HG02884 (cell line): ENCODE data around the gene TOMM6.
"Not testable (repeated sequence)": the region's sequence is repeated elsewhere in the genome, so short reads cannot be mapped to it uniquely, and the experiment has no call there.

Experiments used
- ATAC-seq: cut with Tn5 transposase; IDR thresholded peaks from one replicate; pipeline ENCODE4 v1.9.1; 2021; ENCODE audit warnings: mild to moderate bottlenecking, moderate library complexity; ENCODE audit not compliant: unreplicated experiment

TOMM6 gene

DNA sequence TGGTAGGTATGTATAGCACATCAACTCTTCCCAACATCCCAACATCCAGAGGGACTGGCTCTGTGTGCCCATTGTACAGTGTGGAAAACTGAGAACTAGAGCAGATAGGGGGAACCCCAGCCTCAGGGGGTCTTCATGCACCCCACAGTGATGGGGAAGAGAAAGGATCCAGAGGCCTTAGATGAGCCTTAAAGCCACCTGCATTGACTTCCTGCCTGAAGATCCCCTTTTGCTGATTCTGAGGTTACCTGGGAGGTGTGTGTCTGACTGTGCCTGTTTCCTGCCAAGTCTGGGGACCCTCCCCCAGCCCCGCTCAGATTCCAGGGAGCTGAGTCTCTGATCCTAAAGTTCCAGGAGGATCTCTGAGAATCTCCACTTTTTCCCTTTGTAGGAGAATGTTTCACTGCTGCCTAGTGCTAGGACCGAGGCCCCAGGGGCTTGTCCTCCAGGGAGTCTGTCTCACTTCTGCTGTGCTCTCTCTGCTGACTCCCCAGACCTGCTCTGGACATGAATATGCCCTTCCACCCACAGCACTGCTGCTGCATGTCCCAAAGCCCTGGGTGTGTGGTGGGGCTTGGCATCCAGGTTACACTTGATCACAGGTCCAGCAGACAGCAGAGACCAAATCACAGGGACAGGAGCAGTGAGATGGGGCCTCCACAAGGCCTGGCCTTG is 27.5 kb upstream of the TOMM6 start:
- ATAC-seq = no peak

DNA sequence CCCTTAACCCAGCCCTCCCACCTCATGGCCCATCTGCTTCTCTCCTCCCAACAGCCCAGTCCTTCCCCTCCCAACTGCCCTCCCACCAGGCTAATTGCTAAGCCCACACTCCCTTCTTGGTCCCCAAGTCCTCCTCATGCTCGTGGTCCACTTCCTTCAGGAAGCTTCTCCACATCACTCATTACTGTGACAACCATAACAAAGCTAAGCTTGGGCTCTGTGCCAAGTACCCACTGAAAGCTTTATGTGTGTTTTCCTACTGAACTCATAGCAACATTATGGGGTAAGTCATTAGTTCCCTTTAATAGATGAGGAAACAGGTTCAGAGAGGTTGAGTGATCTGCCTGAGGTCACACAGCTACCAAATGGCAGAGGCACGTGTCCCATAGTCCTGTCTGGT is 24.0 kb upstream of the TOMM6 start:
- ATAC-seq = no peak

GRCh38 chr6:41766043-41766664 is 21.3 kb upstream of the TOMM6 start:
- ATAC-seq = not testable (repeated sequence)

GRCh38 chr6:41767112-41767833 is 20.2 kb upstream of the TOMM6 start:
- no peak for ATAC-seq

GRCh38 chr6:41768545-41769308 is 18.8 kb upstream of the TOMM6 start:
- no peak for ATAC-seq

- no peak for ATAC-seq
These were observed 18.1 kb upstream of the TOMM6 start for GRCh38 chr6:41769376-41769775.

DNA sequence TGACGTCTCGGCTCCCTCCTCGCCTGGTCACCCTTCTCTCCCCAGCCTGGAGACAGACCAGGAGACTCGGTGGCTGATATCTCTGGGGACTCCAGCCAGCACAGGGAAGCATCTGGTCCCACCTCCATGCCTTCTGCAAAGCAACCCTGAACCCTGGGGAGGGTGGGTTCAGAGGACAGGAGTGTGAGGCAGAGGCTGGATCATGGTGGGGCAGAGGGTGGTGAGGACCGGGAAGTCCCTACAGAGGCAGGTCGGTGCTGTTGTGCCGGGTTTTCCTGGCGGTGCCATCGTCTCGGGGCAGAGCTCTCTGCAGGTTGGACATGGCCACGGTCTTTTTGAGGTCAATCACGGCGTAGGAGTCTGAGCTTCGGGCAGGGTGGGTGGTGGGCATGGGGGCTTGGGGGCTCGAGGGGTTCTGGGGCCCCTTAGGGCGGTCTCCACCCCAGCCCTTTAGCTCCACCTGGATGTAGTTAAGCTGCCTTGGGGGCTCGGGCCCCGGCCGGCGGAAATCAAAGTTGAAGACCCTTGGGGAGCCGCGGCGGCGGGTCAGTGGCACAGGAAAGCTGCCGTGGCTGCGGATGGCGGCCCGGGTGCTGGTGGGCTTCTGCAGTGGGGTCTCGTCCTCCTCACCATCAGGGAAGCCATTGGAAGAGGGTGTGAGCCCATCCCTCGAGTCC is 17.0 kb upstream of the TOMM6 start:
- no peak for ATAC-seq

GRCh38 chr6:41771058-41771983 is 16.2 kb upstream of the TOMM6 start:
- no peak for ATAC-seq

DNA sequence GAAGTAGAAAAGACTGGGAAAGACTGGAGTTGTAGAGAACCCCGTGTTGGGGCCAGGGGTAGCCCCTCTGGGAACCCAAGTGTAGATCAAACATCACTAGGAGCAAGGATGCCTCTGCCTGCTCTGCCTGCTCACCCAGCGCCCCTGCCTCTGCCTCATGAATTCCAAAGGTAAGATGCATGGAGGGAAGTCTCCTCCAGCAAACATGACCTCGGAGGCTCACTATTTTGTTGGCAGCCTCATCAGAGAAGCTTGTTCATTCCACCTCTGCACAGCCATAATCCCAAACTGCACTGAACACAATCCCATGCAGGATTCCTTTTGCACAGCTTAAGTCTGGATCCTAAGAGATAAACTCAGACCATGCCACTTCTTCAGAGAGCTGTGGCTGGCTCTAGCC is 12.7 kb upstream of the TOMM6 start:
- ATAC-seq = no peak

DNA sequence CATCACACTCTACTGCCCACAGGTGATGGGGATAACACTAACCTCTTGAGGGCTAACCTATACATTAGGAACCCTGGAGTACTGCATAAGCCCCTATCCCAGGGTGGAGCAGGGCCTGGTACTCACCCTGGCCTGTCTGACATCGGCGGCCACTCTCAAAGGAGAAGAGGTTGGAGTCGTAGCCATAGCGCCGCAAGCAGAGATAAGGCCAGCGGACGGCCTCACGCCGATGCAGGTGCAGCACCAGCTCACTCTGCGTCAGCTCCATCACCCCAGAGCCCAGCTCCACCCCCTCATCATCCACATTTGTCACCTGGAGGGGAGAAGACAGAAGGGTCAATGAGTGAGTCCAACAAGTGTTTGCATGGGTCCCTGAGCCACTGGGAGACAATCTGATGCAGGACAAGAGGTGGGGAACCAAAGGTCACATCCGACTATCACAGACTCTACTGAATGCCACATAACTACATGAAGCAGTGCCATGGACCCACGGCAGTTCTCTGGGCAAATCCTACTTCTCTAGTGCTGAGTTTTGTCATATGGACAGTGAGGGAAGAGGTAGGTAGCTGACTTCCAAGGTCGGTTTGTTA is 12.1 kb upstream of the TOMM6 start:
- ATAC-seq = no peak

DNA sequence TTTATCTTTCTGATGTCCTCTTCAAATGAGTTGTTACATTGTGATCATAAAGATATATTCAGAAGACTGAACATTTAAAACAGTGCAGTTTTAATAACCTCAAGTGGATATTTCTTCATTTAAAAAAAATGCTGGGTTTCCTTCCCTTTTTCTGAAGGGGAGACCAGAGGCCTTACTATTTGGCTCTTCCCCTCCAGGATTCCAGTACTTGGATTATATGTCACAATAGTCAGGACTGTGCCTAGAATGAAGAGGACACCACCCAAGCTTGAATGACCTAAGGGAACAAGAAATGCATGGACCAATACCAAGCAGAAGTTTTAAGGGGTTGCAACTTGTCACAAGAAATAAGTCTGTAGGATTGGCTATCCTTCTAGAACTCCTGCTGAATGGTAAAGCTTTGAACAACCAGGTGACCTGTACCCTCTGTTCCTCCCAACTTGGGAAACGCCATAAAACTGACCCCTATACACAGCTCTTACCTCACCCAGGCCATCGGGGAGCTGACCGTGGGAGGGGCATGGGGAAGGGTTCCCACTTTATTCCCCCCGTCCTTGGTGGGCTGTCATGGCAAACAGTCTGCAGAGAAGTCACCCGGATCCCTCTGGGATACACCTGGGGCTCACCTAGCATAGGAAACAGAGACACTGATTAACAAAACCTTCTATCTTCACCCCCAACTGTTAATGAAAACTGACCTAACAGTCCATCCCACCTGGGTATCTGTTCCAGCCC is 9.8 kb upstream of the TOMM6 start:
- no peak for ATAC-seq

DNA sequence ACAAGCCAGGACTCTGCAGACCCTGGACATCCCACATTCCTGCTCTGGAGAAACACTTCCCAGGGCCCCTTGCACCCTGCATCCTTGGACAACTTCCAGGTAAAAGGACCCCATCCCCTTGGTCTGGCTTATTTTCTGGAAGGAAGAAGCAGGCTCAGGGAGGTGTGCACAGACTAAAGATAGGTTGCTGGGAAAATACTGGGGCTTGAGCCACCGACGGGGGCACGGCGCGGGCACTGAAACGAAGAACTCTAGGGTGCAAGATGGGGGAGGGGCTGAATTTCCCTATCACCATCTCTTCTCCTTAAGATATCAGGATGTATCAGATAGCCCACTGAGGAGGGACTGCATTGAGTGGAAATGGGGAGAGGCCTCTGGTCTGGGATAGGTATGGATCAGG is 8.6 kb upstream of the TOMM6 start:
- no peak for ATAC-seq

DNA sequence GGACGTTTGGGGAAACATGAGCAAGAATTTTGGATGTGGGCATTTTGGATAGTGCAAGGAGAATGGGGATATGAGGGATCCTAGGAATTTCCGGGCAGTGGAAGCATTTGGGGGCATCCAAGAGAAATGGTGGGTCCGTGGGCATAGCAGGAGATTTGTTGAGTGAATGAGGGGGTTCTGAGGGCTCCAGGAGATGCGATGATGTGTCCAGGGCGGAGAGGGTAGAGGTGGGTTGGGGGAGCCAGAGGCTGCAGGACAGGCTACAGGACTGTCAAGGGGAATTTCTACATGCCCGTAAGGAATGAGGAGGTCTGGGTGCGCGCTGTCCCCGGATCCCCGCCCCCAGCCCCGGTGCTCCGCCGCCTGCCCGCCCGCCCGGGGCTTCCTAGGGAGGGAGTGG is 8.2 kb upstream of the TOMM6 start:
- peak; percentile 23 for ATAC-seq

GRCh38 chr6:41779788-41780550 is 7.5 kb upstream of the TOMM6 start, which contains the start of gene FRS3:
Gene FRS3, minus strand, starts transcription at chr6:41779900. Its CDS starts 2,913 bp downstream, at chr6:41776987.
- ATAC-seq = peak; percentile 79

- ATAC-seq = no peak
These were observed 6.7 kb upstream of the TOMM6 start, which contains the start of gene PRICKLE4 for GRCh38 chr6:41780551-41781365. Gene PRICKLE4, plus strand, starts transcription at chr6:41780782. Its CDS starts 2,692 bp downstream, at chr6:41783474.

GRCh38 chr6:41781366-41781730 is 6.1 kb upstream of the TOMM6 start:
- no peak for ATAC-seq
